Omental fat pad (tissue), 4 donors: ENCODE measurements around the gene ASB2. TPM values are rescaled to one million over a fixed set of nuclear protein-coding genes. Genes with fewer than 3 reads are reported as not detected.

Experiments
- ATAC-seq: fragments of 150-250 bp; one replicate; pipeline ENCODE4 v1.9.1; 2016; ENCODE audit warnings: mild to moderate bottlenecking, moderate library complexity; ENCODE audit not compliant: low FRiP score
- DNase-seq: peaks from one replicate; pipeline ENCODE4 v3.0.0-alpha.2; 2019; ENCODE audit warnings: low spot score
- total RNA-seq, 4 donors: library from RNA; depleted of rRNA; stranded (reverse); fragments of >200 nt; gene quantifications; one replicate each; pipeline ENCODE4 v1.1.0, GENCODE V29; 2016
- TF ChIP-seq, protein P1 (sequence below), 3 donors: fragments of 450-650 bp; IDR thresholded peaks; one replicate each; pipeline ENCODE4 v1.5.1; 2016 to 2017; ENCODE audit warnings: antibody characterized with exemption in 3 of 3, mild to moderate bottlenecking in 3 of 3, moderate library complexity in 2 of 3

The ASB2 gene
- total RNA-seq, 4 donors from 2014 or later = 0.36 to 2.4 (median 0.56) TPM

DNA sequence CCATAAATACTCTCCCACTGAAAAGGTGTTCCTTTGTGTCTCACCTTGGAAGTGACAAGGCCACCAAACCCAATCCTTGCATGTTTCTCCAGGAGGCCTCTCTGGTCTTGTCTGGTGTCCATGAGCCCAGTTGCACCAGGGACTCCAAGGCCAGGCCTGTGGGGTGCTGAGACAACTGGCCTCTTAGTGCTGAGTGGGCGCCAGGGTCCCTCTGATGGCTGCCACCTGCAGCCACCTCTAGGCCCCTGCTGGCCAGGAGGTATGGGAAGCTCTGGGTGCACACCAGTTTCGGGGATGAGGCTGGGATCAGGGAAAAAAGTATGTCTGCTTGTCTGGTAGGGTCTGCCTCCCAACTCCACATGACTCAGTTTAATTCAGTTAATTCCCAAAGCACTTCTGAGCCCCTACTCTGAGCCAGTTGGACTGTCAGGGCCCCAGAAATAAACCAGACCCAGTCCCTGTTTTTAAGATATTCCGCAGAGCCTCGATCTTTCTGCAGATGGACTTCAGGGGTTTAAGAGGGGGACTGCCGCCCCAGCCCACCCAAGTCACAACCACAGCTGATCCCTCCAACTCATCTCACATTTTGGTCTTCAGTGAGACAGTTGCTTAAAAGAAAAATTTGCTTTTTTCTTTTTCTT is 64.3 kb downstream of the ASB2 start:
- TF ChIP-seq, protein P1, sequence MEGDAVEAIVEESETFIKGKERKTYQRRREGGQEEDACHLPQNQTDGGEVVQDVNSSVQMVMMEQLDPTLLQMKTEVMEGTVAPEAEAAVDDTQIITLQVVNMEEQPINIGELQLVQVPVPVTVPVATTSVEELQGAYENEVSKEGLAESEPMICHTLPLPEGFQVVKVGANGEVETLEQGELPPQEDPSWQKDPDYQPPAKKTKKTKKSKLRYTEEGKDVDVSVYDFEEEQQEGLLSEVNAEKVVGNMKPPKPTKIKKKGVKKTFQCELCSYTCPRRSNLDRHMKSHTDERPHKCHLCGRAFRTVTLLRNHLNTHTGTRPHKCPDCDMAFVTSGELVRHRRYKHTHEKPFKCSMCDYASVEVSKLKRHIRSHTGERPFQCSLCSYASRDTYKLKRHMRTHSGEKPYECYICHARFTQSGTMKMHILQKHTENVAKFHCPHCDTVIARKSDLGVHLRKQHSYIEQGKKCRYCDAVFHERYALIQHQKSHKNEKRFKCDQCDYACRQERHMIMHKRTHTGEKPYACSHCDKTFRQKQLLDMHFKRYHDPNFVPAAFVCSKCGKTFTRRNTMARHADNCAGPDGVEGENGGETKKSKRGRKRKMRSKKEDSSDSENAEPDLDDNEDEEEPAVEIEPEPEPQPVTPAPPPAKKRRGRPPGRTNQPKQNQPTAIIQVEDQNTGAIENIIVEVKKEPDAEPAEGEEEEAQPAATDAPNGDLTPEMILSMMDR (IDR thresholded peaks at IDR 0.05) = no peak
- DNase-seq (no peak), ATAC-seq (no peak)

DNA sequence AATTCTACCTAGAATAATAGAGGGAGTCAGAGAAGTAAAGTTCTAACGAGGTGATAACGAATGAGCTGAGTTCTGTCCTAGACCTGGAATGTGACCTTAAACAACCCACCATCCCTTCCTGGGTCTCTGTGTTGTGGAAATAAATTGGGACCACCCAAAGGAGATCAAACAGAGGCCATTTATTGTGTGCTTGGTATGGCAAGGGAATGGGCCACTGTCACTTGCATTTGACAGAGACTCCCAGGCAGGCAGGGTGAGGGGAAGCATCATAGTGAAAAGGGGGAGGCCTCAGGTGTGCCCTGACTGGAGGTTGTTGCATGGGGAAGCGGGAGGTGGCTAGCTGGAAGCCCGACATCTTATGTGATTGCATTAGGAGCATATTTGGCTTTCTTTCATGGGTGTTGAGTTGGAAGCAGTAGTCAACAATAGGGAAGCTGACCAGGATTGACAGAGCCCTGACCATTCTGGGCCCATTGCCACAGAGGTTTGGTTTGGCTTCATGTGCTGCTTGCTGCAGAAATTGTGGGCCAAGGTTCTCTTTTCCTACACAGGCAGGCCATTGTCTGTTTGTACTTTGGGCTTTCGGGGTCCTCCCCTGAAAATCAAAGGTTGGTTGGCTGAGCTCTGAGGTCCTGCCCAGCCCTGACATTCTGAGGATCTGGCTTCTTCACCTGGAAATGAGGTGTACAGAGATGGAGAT is 66.8 kb downstream of the ASB2 start:
- TF ChIP-seq, protein P1 (IDR thresholded peaks at IDR 0.05) = no peak
- DNase-seq = no peak
- no peak for ATAC-seq

DNA sequence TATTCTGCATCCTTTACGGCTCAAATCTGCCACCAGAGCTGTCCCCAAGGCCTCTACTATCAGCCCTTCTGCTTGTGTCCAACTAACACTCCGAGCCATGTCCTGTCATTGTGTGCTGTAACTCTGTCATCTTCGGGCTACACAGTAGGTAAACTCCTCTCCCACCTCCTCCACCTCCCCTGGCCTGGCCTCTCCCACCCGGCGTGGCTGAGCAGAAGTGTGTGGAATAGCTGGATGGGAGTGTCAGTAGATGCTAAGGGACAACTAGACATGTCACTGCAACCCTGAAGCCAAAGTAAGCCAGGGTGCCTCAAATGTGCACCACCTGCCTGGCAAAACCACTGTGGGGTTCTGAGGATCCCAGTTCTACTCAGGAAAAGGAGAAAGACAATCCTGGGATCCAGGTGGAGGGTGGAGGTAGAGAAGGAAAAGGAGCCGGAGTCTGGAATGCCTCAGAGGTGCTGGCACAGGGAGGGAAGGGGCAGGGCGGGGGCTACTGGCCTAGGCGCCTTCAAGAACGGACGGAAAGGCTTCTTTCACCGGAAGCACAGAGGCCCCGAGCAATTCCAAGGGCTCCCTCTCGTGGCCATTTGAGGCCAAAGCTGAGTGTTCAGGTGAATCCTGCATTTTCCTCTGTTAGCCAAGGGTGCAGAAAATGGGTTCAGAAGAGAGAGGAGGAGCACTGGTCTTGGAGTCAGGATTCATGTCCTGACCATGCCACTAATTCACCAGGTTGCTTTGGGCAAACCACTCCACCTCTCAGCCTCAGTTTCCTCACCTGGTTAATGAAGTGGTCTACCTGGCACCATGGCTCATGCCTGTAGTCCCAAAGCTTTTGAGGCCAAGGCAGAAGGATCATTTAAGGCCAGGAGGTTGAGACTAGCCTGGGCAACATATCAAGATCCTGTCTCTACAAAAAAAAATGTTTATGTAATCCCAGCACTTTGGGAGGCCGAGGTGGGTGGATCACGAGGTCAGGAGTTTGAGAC is 69.7 kb downstream of the ASB2 start:
- no peak for ATAC-seq
- no peak for DNase-seq
- TF ChIP-seq, protein P1 (IDR thresholded peaks at IDR 0.05) = no peak

DNA sequence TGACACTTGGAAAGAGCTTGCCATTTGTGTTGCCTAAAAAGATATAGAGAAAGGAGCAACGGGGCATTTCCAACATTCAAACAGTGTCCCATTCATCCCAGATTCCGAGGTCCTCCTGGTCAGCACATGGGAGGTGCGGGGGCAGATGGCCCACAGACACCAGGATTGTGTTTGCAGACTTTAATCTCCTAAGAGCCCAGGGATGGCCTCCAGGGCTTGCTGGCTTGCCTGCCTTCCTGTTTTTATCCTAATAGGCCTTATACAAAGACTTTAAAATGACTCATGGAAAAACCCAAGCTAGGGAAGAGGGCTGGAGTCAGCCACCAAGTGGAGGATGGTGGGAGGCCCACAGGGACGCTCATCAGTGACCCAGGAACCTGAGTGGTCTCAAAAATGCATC is 70.7 kb downstream of the ASB2 start:
- DNase-seq (no peak), ATAC-seq (no peak)
- TF ChIP-seq, protein P1 (IDR thresholded peaks at IDR 0.05) = no peak

DNA sequence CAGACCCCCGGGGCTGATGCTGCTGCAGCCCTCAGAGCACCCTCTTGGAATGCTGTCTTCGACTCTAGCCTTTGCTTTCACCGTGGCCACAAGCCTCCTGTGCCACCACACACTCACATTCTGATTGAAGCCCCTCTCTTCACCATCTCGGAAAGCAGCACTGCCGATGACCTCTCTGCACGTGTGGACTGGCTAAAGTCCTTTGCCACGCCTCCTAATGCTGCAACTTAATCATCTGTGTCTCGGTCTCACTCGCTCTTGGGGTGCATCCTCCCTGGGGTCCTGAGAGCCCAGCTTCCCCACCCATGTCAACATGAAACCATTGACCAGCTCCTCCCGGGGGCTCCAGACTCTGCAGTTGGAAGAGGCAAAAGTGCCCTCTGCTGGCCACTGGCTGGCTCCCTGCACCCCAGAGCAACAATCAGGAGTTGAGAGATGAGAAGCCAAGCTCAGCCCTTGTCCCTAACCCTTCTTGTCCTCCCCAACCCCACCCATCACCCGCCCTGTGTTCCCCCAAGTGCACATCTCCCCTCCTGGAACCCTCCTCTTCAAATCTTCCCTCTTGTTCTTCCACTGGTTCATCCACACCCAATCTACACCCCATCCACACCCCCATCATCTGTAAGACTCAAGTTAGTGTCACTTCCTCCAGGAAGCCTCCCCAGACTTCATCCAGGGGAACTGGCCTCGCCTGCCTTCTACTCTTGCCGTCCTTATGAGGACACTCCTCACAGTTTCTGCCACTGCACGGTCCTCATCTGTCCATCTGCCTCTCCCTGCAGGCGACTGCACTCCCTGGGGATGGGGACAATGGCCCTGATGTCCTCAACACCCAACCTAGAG is 72.8 kb downstream of the ASB2 start:
- DNase-seq (no peak), ATAC-seq (no peak)
- TF ChIP-seq, protein P1 (IDR thresholded peaks at IDR 0.05) = no peak

DNA sequence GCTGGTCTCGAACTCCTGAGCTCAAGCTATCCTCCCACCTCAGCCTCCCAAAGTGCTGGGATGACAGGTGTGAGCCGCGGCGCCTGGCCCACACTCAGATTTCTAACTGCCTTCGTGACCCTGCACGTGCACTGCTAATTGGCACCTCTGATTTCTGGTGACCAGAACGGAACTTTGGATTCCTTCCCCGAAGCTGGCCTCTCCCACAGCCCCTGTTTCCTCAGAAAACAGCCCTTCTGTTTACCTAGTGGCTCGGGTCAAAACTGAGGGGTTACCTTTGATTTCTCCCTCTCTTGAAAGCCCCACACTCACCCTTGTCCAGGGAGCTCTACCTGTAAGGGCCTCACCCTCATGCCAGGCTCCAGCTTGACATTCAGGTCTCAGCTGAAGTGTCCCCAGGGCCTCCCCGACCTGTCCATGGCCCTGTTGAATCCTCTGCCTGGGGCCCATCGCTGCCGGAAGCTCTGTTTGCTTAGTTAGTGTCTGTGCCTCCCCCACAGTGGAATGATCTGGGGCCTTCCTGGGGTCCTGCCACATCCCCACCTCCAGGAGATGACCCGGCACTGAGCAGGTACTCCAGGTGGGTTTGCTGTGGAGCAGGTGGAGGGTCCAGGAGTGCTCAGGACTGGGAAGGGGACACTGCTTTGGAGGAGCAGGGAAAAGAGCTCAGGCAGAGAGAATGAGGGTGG is 73.6 kb downstream of the ASB2 start:
- TF ChIP-seq, protein P1 (IDR thresholded peaks at IDR 0.05) = no peak
- ATAC-seq (no peak), DNase-seq (no peak)
